Urinary bladder (tissue), 4 donors: ENCODE data around the gene ANXA10. TPM values are rescaled to one million over a fixed set of nuclear protein-coding genes. Genes with fewer than 3 reads are reported as not detected.
"Not testable (repeated sequence)": the region's sequence is repeated elsewhere in the genome, so short reads cannot be mapped to it uniquely, and the experiment has no call there.

Experiments used
- DNase-seq: peaks from one replicate; pipeline ENCODE4 v3.0.0-alpha.2; 2015; ENCODE audit errors: extremely low spot score
- H3K27ac ChIP-seq: one replicate; pipeline ENCODE4 v1.5.1; 2013; ENCODE audit warnings: low read depth, mild to moderate bottlenecking, moderate library complexity
- H3K36me3 ChIP-seq: one replicate; pipeline ENCODE4 v1.6.1; 2013; ENCODE audit warnings: mild to moderate bottlenecking, moderate library complexity; ENCODE audit not compliant: insufficient read depth
- H3K4me1 ChIP-seq: one replicate; pipeline ENCODE4 v1.6.1; 2013; ENCODE audit warnings: mild to moderate bottlenecking, moderate library complexity; ENCODE audit not compliant: insufficient read depth
- H3K4me3 ChIP-seq: one replicate; pipeline ENCODE4 v1.5.1; 2013; ENCODE audit warnings: low read depth, low read length
- WGBS: extraction: QIAGEN DNeasy Blood & Tissue Kit; methylation state at CpG from one replicate; pipeline ENCODE4 v1.1.7; 2013; 5-methylcytosine and 5-hydroxymethylcytosine counted together
- polyA plus RNA-seq: library from polyadenylated mRNA; stranded (reverse); fragments of 200-250 nt; gene quantifications from one replicate; pipeline ENCODE4 v1.2.3, GENCODE V29; 2013
- total RNA-seq: library from RNA; depleted of rRNA; stranded (reverse); fragments of >200 nt; gene quantifications from one replicate; pipeline ENCODE4 v1.2.3, GENCODE V29; 2014
- donor health status: healthy with polysubstance abuse.
- donor health status: healthy.

Gene ANXA10
- total and polyA plus RNA-seq, 2 donors, result 2.1 TPM; not detected in 1

GRCh38 chr4:168129046-168129772, 36.9 kb downstream of the ANXA10 start:
- Histone ChIP-seq H3K4me1 (no peaks in the 10 kb centered on the region), H3K4me3 (no peak overlapping the region), H3K27ac (no peak overlapping the region), H3K36me3 (no peaks in the 10 kb centered on the region)
- no peak for DNase-seq
- 43% methylated on average over 6 of the region's 6 CpGs for WGBS

GRCh38 chr4:168129802-168130201, 37.5 kb downstream of the ANXA10 start:
- H3K36me3 ChIP-seq, result no peaks in the 10 kb centered on the region
- no peak for DNase-seq
- no peak overlapping the region for H3K27ac ChIP-seq
- no peak overlapping the region for H3K4me3 ChIP-seq
- no peaks in the 10 kb centered on the region for H3K4me1 ChIP-seq
- 74% methylated on average over 2 of the region's 2 CpGs for whole genome bisulfite sequencing

- H3K4me3 ChIP-seq, result no peak overlapping the region
- no peaks in the 10 kb centered on the region for H3K4me1 ChIP-seq
- no peaks in the 10 kb centered on the region for H3K36me3 ChIP-seq
- DNase-seq, result no peak
- H3K27ac ChIP-seq, result no peak overlapping the region
These were observed 38.9 kb downstream of the ANXA10 start for GRCh38 chr4:168131196-168131595.

GRCh38 chr4:168134651-168135050, 42.3 kb downstream of the ANXA10 start:
- Histone ChIP-seq H3K36me3 (no peaks in the 10 kb centered on the region), H3K27ac (no peak overlapping the region), H3K4me3 (no peak overlapping the region), H3K4me1 (no peaks in the 10 kb centered on the region)
- no peak for DNase-seq

- H3K36me3 ChIP-seq, H3K4me3 ChIP-seq, H3K4me1 ChIP-seq, H3K27ac ChIP-seq, DNase-seq: not testable (repeated sequence)
- WGBS, result 88% methylated on average over 1 of the region's 1 CpG
These were observed 43.5 kb downstream of the ANXA10 start for GRCh38 chr4:168135860-168136259.

- H3K27ac ChIP-seq, H3K4me3 ChIP-seq, DNase-seq, H3K36me3 ChIP-seq, H3K4me1 ChIP-seq: not testable (repeated sequence)
- 94% methylated on average over 2 of the region's 2 CpGs for WGBS
These were observed 45.4 kb downstream of the ANXA10 start for GRCh38 chr4:168137695-168138094.

GRCh38 chr4:168138143-168138542, 45.8 kb downstream of the ANXA10 start:
- no peak overlapping the region for H3K27ac ChIP-seq
- no peaks in the 10 kb centered on the region for H3K4me1 ChIP-seq
- DNase-seq, result no peak
- WGBS, result 54% methylated on average over 3 of the region's 3 CpGs
- no peaks in the 10 kb centered on the region for H3K36me3 ChIP-seq
- no peak overlapping the region for H3K4me3 ChIP-seq

GRCh38 chr4:168139336-168139735, 47.0 kb downstream of the ANXA10 start:
- 84% methylated on average over 5 of the region's 5 CpGs for WGBS
- H3K4me3 ChIP-seq, result no peak overlapping the region
- H3K27ac ChIP-seq, result no peak overlapping the region
- no peak for DNase-seq
- no peaks in the 10 kb centered on the region for H3K36me3 ChIP-seq
- H3K4me1 ChIP-seq, result no peaks in the 10 kb centered on the region

- H3K36me3 ChIP-seq, result no peaks in the 10 kb centered on the region
- WGBS, result 84% methylated on average over 7 of the region's 7 CpGs
- H3K4me1 ChIP-seq, result no peaks in the 10 kb centered on the region
- H3K4me3 ChIP-seq, result no peak overlapping the region
- no peak for DNase-seq
- H3K27ac ChIP-seq, result no peak overlapping the region
These were observed 49.4 kb downstream of the ANXA10 start for GRCh38 chr4:168141733-168142132.

GRCh38 chr4:168143601-168144000, 51.3 kb downstream of the ANXA10 start:
- no peaks in the 10 kb centered on the region for H3K36me3 ChIP-seq
- H3K4me3 ChIP-seq, result no peak overlapping the region
- WGBS, result 81% methylated on average over 2 of the region's 2 CpGs
- no peak overlapping the region for H3K27ac ChIP-seq
- no peak for DNase-seq
- no peaks in the 10 kb centered on the region for H3K4me1 ChIP-seq

GRCh38 chr4:168150420-168151050, 58.2 kb downstream of the ANXA10 start:
- Histone ChIP-seq H3K4me1 (no peaks in the 10 kb centered on the region), H3K36me3 (no peaks in the 10 kb centered on the region), H3K27ac (no peak overlapping the region), H3K4me3 (no peak overlapping the region)
- no peak for DNase-seq
- 89% methylated on average over 6 of the region's 6 CpGs for WGBS

- Histone ChIP-seq H3K4me1 (no peaks in the 10 kb centered on the region), H3K27ac (no peak overlapping the region), H3K36me3 (no peaks in the 10 kb centered on the region), H3K4me3 (no peak overlapping the region)
- DNase-seq, result no peak
- 72% methylated on average over 3 of the region's 3 CpGs for WGBS
These were observed 59.0 kb downstream of the ANXA10 start for GRCh38 chr4:168151327-168151726.

- no peak overlapping the region for H3K27ac ChIP-seq
- WGBS, result 93% methylated on average over 8 of the region's 8 CpGs
- no peak overlapping the region for H3K4me3 ChIP-seq
- H3K36me3 ChIP-seq, result no peaks in the 10 kb centered on the region
- no peak for DNase-seq
- H3K4me1 ChIP-seq, result no peaks in the 10 kb centered on the region
These were observed 60.6 kb downstream of the ANXA10 start for GRCh38 chr4:168152837-168153500.
